ENCODE results near the gene CDH24. TPM values are rescaled to one million over a fixed set of nuclear protein-coding genes. Genes with fewer than 3 reads are reported as not detected.

Gene CDH24
- total and polyA plus RNA-seq, 9 of the 15 experiments (the other 6 are each of a cell fraction or from before 2014, with no cell fraction given), result 0.04 to 16.2 (median 4.9) TPM

DNA sequence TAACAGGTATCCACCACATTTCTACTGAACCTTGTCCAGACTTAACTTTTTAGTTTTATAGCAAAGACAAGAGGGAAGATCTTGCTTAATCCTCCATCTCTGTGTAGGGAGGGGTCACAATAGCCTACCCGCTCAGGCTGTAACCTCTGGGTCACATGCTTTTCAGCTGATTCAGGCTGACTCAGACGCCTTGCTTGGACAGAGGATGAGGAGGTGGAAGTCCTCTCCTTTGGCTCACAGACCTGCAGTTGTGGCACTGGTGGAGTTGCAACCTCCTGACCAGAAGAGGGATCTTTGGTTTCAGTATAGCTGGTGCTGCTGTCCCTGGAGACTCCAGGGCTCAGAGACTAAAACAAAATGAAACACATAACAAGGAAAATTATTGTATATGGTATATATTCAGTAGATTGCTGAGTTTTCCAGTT lies 21.4 kb upstream of the CDH24 start (continued):
- peak; percentile 91; the same call in 1 of the 2 replicates for TF ChIP-seq TOE1 (IDR thresholded peaks at IDR 0.05; ENCODE audit: borderline replicate concordance)
- no peak for TF ChIP-seq TOE1 (CRISPR knock-in tag; IDR thresholded peaks at IDR 0.05; ENCODE audit: borderline replicate concordance, low read depth)
- TF ChIP-seq RAD51 (IDR thresholded peaks at IDR 0.05; ENCODE audit: borderline replicate concordance, low read depth), result peak; percentile 89
- peak; percentile 18 for TF ChIP-seq NEUROD1 (IDR thresholded peaks at IDR 0.05; ENCODE audit: borderline replicate concordance, low read depth, low read length, partially characterized antibody)
- TF ChIP-seq POLR3A (IDR thresholded peaks at IDR 0.05; ENCODE audit: borderline replicate concordance, extremely low read depth, insufficient read depth, insufficient read length), result no peak
- TF ChIP-seq RCOR1 (IDR thresholded peaks at IDR 0.05; ENCODE audit: borderline replicate concordance in 1 of 2, low read depth in 2 of 2, low read length in 2 of 2), result peak in 1 of 2 experiments; percentile 85; a peak in 1 of 4 replicates
- TF ChIP-seq, protein P1, sequence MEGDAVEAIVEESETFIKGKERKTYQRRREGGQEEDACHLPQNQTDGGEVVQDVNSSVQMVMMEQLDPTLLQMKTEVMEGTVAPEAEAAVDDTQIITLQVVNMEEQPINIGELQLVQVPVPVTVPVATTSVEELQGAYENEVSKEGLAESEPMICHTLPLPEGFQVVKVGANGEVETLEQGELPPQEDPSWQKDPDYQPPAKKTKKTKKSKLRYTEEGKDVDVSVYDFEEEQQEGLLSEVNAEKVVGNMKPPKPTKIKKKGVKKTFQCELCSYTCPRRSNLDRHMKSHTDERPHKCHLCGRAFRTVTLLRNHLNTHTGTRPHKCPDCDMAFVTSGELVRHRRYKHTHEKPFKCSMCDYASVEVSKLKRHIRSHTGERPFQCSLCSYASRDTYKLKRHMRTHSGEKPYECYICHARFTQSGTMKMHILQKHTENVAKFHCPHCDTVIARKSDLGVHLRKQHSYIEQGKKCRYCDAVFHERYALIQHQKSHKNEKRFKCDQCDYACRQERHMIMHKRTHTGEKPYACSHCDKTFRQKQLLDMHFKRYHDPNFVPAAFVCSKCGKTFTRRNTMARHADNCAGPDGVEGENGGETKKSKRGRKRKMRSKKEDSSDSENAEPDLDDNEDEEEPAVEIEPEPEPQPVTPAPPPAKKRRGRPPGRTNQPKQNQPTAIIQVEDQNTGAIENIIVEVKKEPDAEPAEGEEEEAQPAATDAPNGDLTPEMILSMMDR (IDR thresholded peaks at IDR 0.05 in 2 of 3, conservative IDR thresholded peaks at IDR 0.05 in 1 of 3; ENCODE audit: insufficient read depth in 2 of 3, low read depth in 1 of 3, low read length in 3 of 3), result peak in 1 of 3 experiments; percentile 27; a peak in 1 of 6 replicates
- TF ChIP-seq RHOXF2B (CRISPR knock-in tag; conservative IDR thresholded peaks at IDR 0.05), result no peak
- peak in 1 of 2 experiments; percentile 89; a peak in 2 of 4 replicates for TF ChIP-seq HDAC1 (IDR thresholded peaks at IDR 0.05)
- TF ChIP-seq ESRRB (CRISPR knock-in tag; IDR thresholded peaks at IDR 0.05; ENCODE audit: borderline replicate concordance), result no peak
- TF ChIP-seq, protein P2, sequence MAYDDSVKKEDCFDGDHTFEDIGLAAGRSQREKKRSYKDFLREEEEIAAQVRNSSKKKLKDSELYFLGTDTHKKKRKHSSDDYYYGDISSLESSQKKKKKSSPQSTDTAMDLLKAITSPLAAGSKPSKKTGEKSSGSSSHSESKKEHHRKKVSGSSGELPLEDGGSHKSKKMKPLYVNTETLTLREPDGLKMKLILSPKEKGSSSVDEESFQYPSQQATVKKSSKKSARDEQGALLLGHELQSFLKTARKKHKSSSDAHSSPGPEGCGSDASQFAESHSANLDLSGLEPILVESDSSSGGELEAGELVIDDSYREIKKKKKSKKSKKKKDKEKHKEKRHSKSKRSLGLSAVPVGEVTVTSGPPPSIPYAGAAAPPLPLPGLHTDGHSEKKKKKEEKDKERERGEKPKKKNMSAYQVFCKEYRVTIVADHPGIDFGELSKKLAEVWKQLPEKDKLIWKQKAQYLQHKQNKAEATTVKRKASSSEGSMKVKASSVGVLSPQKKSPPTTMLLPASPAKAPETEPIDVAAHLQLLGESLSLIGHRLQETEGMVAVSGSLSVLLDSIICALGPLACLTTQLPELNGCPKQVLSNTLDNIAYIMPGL (CRISPR knock-in tag; IDR thresholded peaks at IDR 0.05), result no peak
- TF ChIP-seq, protein P3, sequence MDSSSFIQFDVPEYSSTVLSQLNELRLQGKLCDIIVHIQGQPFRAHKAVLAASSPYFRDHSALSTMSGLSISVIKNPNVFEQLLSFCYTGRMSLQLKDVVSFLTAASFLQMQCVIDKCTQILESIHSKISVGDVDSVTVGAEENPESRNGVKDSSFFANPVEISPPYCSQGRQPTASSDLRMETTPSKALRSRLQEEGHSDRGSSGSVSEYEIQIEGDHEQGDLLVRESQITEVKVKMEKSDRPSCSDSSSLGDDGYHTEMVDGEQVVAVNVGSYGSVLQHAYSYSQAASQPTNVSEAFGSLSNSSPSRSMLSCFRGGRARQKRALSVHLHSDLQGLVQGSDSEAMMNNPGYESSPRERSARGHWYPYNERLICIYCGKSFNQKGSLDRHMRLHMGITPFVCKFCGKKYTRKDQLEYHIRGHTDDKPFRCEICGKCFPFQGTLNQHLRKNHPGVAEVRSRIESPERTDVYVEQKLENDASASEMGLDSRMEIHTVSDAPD (CRISPR knock-in tag; IDR thresholded peaks at IDR 0.05), result no peak
- TF ChIP-seq, protein P4, sequence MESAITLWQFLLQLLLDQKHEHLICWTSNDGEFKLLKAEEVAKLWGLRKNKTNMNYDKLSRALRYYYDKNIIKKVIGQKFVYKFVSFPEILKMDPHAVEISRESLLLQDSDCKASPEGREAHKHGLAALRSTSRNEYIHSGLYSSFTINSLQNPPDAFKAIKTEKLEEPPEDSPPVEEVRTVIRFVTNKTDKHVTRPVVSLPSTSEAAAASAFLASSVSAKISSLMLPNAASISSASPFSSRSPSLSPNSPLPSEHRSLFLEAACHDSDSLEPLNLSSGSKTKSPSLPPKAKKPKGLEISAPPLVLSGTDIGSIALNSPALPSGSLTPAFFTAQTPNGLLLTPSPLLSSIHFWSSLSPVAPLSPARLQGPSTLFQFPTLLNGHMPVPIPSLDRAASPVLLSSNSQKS (CRISPR knock-in tag; IDR thresholded peaks at IDR 0.05), result no peak
- no peak for TF ChIP-seq ZNF561 (CRISPR knock-in tag; conservative IDR thresholded peaks at IDR 0.05)
- no peak for TF ChIP-seq RB1 (IDR thresholded peaks at IDR 0.05; ENCODE audit: low read depth)
